GM19351 (cell line): ENCODE data around the gene RSF1.
"Not testable (repeated sequence)": the region's sequence is repeated elsewhere in the genome, so short reads cannot be mapped to it uniquely, and the experiment has no call there.

ENCODE experiments used
- ATAC-seq: cut with Tn5 transposase; IDR thresholded peaks from one replicate; pipeline ENCODE4 v1.9.1; 2021; ENCODE audit warnings: mild to moderate bottlenecking, moderate library complexity; ENCODE audit not compliant: unreplicated experiment

The RSF1 gene, protein sequence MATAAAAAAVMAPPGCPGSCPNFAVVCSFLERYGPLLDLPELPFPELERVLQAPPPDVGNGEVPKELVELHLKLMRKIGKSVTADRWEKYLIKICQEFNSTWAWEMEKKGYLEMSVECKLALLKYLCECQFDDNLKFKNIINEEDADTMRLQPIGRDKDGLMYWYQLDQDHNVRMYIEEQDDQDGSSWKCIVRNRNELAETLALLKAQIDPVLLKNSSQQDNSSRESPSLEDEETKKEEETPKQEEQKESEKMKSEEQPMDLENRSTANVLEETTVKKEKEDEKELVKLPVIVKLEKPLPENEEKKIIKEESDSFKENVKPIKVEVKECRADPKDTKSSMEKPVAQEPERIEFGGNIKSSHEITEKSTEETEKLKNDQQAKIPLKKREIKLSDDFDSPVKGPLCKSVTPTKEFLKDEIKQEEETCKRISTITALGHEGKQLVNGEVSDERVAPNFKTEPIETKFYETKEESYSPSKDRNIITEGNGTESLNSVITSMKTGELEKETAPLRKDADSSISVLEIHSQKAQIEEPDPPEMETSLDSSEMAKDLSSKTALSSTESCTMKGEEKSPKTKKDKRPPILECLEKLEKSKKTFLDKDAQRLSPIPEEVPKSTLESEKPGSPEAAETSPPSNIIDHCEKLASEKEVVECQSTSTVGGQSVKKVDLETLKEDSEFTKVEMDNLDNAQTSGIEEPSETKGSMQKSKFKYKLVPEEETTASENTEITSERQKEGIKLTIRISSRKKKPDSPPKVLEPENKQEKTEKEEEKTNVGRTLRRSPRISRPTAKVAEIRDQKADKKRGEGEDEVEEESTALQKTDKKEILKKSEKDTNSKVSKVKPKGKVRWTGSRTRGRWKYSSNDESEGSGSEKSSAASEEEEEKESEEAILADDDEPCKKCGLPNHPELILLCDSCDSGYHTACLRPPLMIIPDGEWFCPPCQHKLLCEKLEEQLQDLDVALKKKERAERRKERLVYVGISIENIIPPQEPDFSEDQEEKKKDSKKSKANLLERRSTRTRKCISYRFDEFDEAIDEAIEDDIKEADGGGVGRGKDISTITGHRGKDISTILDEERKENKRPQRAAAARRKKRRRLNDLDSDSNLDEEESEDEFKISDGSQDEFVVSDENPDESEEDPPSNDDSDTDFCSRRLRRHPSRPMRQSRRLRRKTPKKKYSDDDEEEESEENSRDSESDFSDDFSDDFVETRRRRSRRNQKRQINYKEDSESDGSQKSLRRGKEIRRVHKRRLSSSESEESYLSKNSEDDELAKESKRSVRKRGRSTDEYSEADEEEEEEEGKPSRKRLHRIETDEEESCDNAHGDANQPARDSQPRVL (N-terminal part only)

DNA sequence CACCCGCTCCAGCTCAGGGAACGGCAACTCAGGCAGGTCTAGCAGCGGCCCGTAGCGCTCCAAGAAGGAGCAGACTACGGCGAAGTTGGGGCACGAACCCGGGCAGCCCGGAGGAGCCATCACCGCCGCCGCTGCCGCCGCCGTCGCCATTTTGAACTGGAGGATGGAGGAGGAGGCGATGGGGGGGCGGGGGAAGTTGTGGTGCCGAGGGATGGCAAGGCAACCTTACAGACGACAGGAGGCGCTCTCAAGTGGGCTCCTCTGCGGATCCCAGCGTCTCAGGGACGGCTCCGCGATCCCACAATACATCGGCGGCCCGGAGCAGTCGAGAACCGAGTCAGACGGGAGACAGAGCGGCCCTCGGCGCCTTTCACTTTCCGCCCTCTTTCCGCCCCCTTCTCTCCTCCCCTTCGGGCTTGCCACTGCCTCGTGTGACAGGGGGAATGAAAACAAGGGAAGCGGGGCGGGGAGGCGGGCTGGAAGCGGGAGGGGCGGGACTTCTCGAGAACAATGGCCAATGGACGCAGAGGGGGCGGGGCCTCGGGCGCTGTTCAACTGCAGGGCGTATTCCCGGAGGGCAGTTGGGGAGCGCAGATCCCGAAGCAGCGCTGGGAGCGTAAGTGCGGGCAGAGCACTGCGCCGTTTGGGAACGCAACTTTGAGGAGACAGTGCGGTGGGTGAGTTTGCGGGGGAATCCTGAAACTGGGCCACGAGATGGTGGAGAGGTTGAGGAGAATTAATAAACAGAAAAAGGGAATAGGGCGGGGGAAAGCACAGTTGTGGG is at the start of gene RSF1, which contains the start of gene AAMDC:
RSF1 (minus strand) TSS at position 158 of the 784 bp plus-strand sequence; CDS start at position 150, 8 bp downstream.
AAMDC (plus strand) TSS at position 580 of the 784 bp plus-strand sequence. CDS start 21,353 bp downstream, outside the sequence.
- peak; percentile 79 for ATAC-seq

DNA sequence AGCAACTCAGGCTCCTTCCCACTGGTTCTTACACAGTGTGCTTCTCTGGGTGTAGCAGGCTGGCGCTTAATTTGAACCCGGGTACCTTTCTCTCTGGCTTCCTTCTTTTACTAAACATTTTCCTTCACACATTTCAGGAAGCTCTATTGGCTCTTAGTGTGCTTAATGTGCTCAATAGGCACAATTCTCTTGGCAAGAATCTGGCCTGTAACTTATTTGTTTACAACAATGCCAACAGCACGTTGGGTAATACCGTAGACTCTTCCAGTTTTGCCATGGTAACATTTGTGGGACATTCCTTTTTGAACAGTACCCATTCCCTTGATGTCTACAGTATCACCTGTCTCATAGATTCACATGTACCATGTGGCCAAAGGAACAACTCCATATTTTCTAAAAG is 48.2 kb upstream of the RSF1 start:
- ATAC-seq, result no peak

DNA sequence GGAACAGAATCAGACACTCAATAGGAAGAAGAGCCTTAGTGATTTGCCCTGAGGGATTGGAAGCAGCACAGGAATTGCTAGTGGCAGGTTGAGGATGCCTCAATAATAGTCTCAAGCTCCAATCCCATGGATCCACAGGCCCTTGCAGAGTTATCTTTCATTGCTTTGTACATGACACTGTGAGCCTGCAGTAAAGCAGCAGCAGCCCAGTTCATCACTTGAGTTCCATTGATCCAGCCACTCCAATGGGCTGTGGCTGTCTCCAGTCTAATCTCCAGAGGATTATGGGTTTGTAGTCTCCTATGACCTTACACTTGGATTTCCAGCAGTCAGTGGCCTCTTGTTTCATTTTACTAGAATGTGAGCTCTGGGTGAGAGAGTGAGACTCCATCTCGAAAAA is 45.8 kb upstream of the RSF1 start:
- no peak for ATAC-seq

DNA sequence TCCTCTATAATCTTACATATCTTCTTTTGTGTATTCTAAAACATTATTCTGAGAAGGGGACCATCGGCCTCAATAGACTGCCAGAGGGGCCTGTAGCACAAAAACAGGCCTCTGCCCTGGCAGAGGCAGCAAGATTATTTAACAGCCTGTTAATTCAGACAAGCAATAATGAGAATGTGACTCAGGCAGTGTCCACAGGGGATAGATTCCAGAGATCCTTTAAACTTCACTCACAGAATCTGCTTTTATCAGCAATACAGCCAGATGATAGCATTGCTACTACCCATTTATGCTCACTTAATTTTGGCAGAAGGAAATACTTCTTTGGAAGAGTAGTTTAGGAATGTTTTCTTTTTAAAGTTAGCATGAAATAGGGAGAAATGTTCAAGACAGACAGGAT is 45.3 kb upstream of the RSF1 start:
- no peak for ATAC-seq

DNA sequence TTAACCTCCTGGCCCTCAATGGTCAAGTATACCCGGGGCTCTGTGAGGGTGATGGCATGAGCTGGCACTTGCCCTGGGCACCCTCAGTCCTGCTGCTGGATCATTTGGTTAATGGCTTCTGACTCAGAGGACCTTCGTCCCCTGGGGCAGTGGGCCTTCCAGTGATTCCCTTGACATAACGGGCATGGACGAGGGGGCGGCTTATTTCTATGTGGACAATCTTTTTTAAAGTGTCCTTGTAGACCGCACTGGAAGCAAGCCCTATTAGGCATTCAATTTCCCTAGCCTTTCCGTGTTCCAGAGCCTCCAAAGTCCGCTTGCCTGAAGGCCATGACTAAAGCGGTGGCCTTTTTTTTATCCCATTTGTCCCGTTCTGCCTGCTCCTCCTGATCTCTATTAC is 40.9 kb upstream of the RSF1 start:
- ATAC-seq, result not testable (repeated sequence)

DNA sequence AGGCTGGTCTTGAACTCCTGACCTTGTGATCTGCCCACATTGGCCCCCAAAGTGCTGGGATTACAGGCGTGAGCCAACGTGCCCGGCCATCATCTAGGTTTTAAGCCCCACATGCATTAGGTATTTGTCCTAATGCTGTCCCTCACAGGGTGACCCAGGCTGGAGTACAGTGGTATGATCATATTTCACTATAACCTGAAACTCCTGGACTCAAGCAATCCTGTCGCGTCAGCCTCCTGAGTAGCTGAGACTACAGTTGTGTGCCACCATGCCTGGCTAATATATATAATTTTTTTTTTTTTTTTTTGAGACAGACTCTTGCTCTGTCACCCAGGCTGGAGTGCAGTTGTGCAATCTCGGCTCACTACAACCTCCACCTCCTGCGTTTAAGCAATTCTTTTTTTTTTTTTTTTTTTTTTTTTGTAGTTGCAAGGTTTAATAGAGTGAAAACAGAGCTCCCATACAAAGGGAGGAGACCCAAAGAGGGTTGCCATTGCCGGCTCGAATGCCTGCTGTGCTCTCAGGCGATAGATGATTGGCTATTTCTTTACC is 37.5 kb upstream of the RSF1 start:
- not testable (repeated sequence) for ATAC-seq

DNA sequence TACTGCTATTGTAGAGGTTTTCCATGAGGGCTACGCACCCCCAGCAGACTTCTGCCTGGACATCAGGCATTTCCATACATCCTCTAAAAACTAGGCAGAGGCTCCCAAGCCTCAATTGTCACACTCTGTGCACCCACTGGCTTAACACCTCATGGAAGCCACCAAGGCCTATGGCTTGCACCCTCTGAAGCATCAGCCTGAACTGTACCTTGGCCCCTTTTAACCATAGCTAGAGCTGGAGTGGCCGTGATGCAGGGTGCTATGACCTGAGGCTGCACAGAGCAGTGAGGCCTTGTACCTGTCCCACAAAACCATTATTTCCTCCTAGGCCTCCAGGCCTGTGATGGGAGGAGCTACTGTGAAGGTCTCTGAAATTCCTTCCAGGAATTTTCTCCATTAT is 34.3 kb upstream of the RSF1 start:
- no peak for ATAC-seq

DNA sequence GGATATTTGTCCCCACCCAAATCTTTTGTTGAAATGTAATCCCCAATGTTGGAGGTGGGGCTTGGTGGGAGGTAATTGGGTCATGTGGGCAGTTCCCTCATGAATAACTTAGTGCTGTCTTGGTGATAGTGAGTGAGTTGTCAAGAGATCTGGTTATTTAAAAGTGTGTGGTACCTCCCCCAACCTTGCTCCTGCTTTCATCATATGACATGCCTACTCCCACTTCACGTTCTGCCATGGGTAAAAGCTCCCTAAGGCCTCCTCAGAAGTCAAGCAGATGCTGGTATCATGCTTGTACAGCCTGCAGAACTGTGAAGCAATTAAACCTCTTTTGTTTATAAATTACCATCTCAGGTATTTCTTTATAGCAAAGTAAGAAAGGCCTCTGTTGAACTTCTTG is 31.0 kb upstream of the RSF1 start:
- ATAC-seq, result no peak

DNA sequence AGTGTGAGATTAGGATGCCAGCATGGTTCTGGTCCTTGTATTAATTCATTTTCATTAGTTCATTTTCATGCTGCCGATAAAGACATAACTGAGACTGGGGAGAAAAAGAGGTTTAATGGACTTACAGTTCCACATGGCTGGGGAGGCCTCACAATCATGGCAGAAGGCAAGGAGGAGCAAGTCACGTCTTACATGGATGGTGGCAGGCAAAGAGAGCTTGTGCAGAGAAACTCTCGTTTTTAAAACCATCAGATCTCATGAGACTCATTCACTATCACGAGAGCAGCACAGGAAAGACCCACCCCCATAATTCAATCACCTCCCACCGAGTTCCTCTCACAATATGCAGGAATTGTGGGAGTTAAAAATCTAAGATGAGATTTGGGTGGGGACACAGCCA is 23.2 kb upstream of the RSF1 start:
- ATAC-seq, result not testable (repeated sequence)

DNA sequence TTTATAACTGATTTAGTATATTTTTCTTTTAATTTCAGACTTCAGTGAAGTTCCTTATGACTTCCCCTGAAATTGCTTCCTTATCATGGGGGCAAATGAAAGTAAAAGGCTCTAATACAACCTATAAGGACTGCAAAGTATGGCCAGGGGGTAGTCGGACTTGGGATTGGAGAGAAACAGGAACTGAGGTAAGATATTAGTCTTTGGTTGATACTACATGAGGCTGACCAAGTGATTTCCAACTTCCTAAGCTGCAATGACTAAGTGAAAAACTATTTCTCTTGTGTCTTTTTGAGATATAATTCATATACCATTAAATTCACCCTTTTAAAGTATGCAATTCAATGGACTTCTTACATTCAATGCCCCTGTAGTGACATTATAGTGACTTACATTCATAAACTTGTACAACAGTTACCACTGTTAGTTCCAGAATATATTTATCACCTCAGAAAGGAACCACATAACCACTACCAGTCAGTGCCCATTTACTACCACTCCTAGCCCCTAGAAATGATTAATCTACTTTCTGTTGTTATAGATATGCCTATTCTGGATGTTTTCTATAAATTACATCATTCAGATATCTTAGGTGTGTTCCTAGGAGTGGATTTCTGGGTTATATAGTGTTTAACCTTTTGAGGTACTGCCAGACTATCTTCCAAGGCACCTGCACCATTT is 22.1 kb upstream of the RSF1 start:
- no peak for ATAC-seq

DNA sequence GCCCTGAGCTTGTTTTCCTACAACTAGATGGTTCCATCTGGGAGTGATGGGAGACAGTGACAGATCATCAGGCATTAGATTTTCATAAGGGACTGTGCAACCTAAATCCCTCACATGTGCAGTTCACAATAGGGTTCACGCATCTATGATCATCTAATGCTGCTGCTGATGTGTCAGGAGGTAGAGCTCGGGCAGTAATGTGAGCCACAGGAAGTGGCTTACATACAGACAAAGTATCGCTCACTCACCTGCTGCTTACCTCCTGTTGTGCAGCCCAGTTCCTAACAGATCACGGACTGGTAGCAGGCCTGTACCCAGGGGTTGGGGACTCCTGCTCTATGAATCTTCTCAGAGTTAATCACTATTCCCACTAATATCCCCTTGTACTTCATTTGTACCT is 12.8 kb upstream of the RSF1 start:
- no peak for ATAC-seq

DNA sequence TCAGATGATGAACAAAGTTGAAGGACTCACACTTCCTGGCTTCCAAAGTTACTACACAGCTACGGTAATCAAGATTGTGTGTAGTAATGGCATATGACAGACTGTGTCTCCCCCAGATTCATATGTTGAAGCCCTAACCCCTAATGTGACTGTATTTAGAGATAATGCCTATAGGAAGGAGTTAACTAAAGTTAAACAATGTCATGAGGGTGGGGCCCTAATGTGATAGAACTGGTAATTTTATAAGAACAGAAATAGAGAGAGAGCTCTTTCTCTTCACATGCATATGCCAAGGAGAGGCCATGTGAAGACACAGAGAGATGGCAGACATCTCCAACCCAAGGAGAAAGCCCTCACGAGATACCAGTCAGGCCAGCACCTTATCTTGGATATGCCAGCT is 8.4 kb upstream of the RSF1 start:
- ATAC-seq, result no peak

DNA sequence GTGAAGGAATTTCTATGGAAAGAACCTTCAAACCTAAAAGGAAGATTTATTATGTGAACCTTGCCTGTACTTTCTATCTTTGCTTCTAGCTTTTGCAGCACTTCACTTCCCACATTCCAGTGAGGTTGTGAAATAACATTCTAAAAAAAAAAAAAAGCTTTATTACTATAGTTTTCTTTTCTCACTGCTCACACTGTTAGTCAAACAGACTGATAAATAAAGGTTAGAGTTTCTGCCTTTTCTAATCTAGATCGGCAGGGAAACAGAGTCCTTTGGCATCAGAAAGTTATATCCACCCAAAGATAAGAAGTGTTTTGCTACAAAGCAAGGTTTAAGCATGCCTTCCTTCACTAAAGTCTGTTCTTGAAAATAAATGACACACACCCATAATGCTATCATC is 3.3 kb upstream of the RSF1 start:
- ATAC-seq, result no peak

DNA sequence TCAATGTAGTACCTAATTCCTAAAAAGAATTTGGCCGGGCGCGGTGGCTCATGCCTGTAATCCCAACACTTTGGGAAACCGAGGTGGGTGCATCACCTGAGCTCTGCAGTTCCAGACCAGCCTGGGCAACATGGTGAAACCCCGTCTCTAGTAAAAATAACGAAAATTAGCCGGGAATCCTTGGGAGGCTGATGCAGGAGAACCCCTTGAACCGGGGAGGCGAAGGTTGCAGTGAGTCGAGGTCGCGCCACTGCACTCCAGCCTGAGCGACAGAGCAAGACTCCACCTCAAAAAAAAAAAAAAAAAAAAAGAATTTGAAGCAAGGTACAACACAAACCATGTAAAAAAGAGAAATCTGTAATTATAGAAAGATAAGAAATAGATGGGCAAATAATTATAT is 1.6 kb upstream of the RSF1 start:
- ATAC-seq, result not testable (repeated sequence)

DNA sequence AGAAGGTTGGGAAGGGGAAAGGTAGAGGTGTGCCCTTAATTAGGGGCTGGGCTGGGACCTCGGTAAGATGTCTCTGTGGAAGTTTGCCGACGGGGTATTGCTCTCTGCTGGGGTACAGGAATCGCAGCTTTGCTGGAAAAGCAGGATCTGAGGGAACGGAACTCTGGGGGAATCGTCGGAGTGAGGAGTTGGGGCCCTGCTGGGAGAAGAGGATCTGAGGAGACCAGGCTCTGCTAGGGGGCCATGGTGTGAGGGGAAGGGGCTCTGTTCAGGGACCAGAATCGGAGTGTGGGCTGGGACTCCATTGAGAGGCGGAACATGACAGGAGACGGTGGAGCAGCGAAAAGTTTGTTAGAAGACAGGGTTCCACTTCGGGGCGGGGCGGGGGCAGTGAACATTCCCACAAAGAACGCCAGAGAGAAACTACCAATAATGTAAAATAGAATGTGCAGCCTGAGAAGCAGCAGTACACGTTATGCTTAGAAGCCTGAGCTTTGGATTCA is 878 bp upstream of the RSF1 start:
- no peak for ATAC-seq

DNA sequence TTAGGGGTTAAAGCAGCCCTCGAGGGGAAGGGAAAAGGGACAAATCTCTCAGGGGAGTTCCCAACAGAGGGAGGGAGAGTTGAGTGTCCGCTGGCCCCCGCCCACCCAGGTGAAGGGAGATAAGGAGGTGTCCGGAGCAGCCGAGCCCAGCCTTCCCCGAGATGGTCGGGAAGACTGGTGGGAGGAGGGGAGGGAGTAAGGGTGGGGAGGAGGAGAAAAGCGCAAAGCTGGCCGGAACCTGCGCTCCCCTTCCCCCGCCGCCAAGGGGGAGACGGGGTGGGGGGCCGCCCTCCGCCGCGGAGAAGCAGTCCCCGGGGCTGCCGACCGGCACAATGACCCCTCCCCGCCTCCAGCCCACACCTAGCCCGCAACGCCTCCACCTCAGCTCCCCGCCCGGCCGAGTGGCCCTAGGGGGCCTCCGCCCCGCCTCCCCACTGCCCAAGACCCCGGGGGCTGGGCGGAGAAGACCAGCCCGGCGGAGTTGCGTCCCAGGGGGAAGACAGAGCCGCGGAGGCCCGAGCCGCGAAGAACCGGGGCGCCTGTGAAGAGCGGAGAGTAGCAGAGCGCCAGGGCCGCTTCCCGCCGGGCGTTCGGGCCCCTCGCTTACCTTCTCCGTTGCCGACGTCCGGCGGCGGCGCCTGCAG is 479 bp downstream of the RSF1 start:
- peak; percentile 9 for ATAC-seq

DNA sequence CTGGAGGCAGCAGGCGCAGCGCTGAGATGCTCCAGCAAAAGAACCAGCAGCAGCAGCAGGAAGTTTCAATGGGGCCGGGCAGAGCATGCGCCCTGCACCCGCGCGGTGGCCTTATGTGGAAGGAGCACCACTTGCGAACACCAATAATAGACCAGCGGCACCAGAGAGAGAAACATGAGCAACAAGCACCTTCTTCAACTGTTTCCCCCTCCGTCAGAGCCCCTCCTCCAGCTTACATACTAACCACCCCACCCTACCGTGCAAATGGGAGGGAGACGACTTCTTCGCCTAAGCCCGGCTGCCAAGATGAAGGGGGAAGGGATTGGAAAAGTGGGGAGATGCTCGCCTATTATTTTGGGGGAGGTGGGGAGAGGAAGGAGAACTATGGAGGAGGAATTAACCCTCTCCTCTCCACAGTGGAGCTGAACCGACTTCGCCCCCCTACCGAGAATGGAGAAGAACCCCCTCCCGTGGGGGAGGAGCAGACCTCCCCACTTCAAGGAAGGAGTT is 1.1 kb downstream of the RSF1 start:
- peak; percentile 60 for ATAC-seq

DNA sequence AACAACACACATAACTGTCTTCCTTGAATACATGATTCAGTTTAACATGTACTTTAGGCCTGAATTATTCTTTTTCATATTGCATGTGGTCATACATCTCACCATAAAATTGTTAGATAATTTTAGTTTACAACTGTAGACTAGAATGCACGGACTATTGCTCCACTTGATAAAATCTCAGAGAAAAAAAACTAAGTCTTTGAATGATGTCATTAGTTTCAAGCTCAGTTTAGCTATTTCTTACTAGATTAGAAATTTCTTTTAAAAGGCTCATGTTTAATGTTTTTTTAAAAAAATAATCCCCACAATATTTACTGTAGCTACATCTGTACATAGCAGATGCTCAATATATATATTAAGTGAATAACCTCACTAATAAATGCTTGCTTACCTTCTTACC is 5.1 kb downstream of the RSF1 start:
- ATAC-seq, result no peak
